ENCODE results near the gene SLC44A1.
A peak's percentile ranks its signal among the peaks of the same experiment; 100 is the strongest.

The SLC44A1 gene

GRCh38 chr9:105403552-105404248, 159.2 kb downstream of the SLC44A1 start:
- no peak for DNase-seq

- DNase-seq, result no peak
Observed at GRCh38 chr9:105405514-105406131, 161.2 kb downstream of the SLC44A1 start.

- no peak for DNase-seq
Observed at GRCh38 chr9:105406369-105406768, 161.9 kb downstream of the SLC44A1 start.

- DNase-seq, result peak; percentile 18
Observed at GRCh38 chr9:105413525-105413924, 169.1 kb downstream of the SLC44A1 start.

- DNase-seq, result peak; percentile 15
Observed at GRCh38 chr9:105414947-105415661, 170.7 kb downstream of the SLC44A1 start.

- no peak for DNase-seq
Observed at GRCh38 chr9:105415662-105415980, 171.2 kb downstream of the SLC44A1 start.

- no peak for DNase-seq
Observed at GRCh38 chr9:105416840-105417239, 172.4 kb downstream of the SLC44A1 start.

GRCh38 chr9:105418588-105419500, 174.4 kb downstream of the SLC44A1 start:
- DNase-seq, result no peak

- DNase-seq, result no peak
Observed at GRCh38 chr9:105419816-105420597, 175.6 kb downstream of the SLC44A1 start.

GRCh38 chr9:105421154-105421553, 176.7 kb downstream of the SLC44A1 start:
- DNase-seq, result no peak

- DNase-seq, result no peak
Observed at GRCh38 chr9:105421864-105422263, 177.4 kb downstream of the SLC44A1 start.

- no peak for DNase-seq
Observed at GRCh38 chr9:105425816-105426433, 181.5 kb downstream of the SLC44A1 start.

GRCh38 chr9:105426657-105427056, 182.2 kb downstream of the SLC44A1 start:
- DNase-seq, result no peak

GRCh38 chr9:105431424-105432246, 187.2 kb downstream of the SLC44A1 start:
- DNase-seq, result no peak

- no peak for DNase-seq
Observed at GRCh38 chr9:105432247-105432842, 187.9 kb downstream of the SLC44A1 start.

- no peak for DNase-seq
Observed at GRCh38 chr9:105435453-105435852, 191.0 kb downstream of the SLC44A1 start.

GRCh38 chr9:105436783-105437182, 192.3 kb downstream of the SLC44A1 start:
- no peak for DNase-seq

- DNase-seq, result no peak
Observed at GRCh38 chr9:105437704-105438103, 193.3 kb downstream of the SLC44A1 start.

GRCh38 chr9:105438141-105438806, 193.8 kb downstream of the SLC44A1 start:
- DNase-seq, result no peak

GRCh38 chr9:105439428-105439827, 195.0 kb downstream of the SLC44A1 start:
- DNase-seq, result no peak
